Activated CD8-positive, alpha-beta memory T cell treated with anti-CD3 and anti-CD28 coated beads, Interleukin-2, amount 10 ng/mL, durations not matched to agents 7 days and 5 days (primary cell): ENCODE measurements around the gene ADGRG2. TPM values are rescaled to one million over a fixed set of nuclear protein-coding genes. Genes with fewer than 3 reads are reported as not detected.
"Not testable (repeated sequence)": the region's sequence is repeated elsewhere in the genome, so short reads cannot be mapped to it uniquely, and the experiment has no call there.

Source experiments
- ATAC-seq: fragments of 150-1000 bp; cut with Tn5 transposase; one replicate; pipeline ENCODE4 v1.10.0; 2021; ENCODE audit warnings: moderate library complexity
- CTCF ChIA-PET: fragments of 350-600 bp; sonication (Branson Sonifier 250); formaldehyde crosslinking; loops from one replicate; lab custom pipeline; 2021; ENCODE audit warnings: antibody characterized with exemption; lab: Charles Lee
- DNase-seq: peaks from one replicate; pipeline ENCODE4 v3.0.0-alpha.2; 2020
- H3K27ac Mint-ChIP-seq: one replicate; pipeline ENCODE4 v1.8.0; 2021; ENCODE audit warnings: mild to moderate bottlenecking, mixed read lengths
- H3K27me3 Mint-ChIP-seq: one replicate; pipeline ENCODE4 v1.8.0; 2021; ENCODE audit warnings: mixed read lengths
- H3K36me3 Mint-ChIP-seq: one replicate; pipeline ENCODE4 v1.8.0; 2021; ENCODE audit warnings: mild to moderate bottlenecking, mixed read lengths
- H3K4me1 Mint-ChIP-seq: one replicate; pipeline ENCODE4 v1.8.0; 2021; ENCODE audit warnings: mixed read lengths
- H3K4me3 Mint-ChIP-seq: one replicate; pipeline ENCODE4 v1.8.0; 2021; ENCODE audit warnings: mild to moderate bottlenecking, moderate library complexity, mixed read lengths
- H3K9me3 Mint-ChIP-seq: one replicate; pipeline ENCODE4 v1.8.0; 2022; ENCODE audit warnings: low read depth, mixed read lengths
- total RNA-seq, 2 experiments: library from RNA; stranded (reverse); gene quantifications; one replicate each; pipeline ENCODE4 v1.2.3, GENCODE V29; 2021

Gene ADGRG2
- total RNA-seq, 2 experiments from 2014 or later, result not detected

DNA sequence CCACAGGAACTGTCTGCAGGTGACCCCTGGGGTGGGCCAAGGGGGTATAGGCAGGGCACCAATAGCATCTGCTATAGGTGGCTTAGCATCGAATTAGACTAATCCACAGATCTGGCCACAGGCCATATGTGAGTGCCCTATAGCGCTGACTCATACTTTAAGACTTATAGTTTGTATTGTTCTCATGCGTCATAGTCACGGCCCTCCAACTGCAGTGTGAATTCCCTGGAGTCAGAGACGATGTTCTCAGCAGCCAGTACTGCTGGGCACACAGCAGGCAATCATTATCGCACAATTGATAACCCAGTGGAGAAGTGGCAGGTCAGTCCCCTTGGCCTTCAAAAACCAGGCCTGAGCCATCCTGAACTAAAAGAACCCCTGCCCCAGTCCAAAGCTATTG lies 58.1 kb downstream of the ADGRG2 start:
- Mint-ChIP-seq H3K27me3 (no peaks in the 10 kb centered on the region), H3K4me1 (no peaks in the 10 kb centered on the region), H3K27ac (no peak overlapping the region), H3K9me3 (no peaks in the 10 kb centered on the region), H3K36me3 (no peaks in the 10 kb centered on the region), H3K4me3 (no peak overlapping the region)
- ATAC-seq (no peak), DNase-seq (no peak)
- CTCF ChIA-PET, result no interaction called here

GRCh38 chrX:19063030-19063429 lies 59.2 kb downstream of the ADGRG2 start:
- ATAC-seq, result no peak
- H3K4me3 Mint-ChIP-seq, result no peak overlapping the region

DNA sequence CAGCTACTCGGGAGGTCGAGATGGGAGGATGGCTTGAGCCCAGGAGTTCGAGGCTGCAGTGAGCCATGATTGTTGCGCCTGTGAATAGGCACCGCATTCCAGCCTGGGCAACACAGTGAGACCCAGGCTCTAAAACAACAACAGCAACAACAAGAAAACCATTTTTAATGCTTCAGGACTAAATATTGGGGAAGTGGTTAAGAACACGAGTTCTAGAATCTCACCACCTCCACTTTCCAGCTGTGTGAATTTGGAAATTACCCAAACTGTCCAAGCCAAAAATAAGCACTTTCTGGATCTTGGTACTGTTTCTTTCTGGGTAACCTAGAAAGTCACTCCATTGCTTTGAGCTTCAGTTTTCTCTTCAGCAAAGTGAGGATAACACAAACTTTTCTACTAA lies 63.2 kb downstream of the ADGRG2 start:
- H3K4me1 Mint-ChIP-seq, result no peaks in the 10 kb centered on the region
- ATAC-seq, result no peak
- CTCF ChIA-PET, result no interaction called here

More at GRCh38 chrX:19063030-19063429, 59.2 kb downstream of the ADGRG2 start:
- Mint-ChIP-seq H3K27me3 (no peaks in the 10 kb centered on the region), H3K27ac (no peak overlapping the region), H3K4me1 (no peaks in the 10 kb centered on the region), H3K9me3 (no peaks in the 10 kb centered on the region), H3K36me3 (no peaks in the 10 kb centered on the region)
- DNase-seq, result no peak
- CTCF ChIA-PET, result no interaction called here

GRCh38 chrX:19057856-19058255 lies 64.4 kb downstream of the ADGRG2 start:
- H3K27me3 Mint-ChIP-seq, result no peaks in the 10 kb centered on the region
- H3K4me1 Mint-ChIP-seq, result no peaks in the 10 kb centered on the region

More for the DNA sequence above, 63.2 kb downstream of the ADGRG2 start:
- H3K27me3 Mint-ChIP-seq, result no peaks in the 10 kb centered on the region
- no peaks in the 10 kb centered on the region for H3K9me3 Mint-ChIP-seq
- DNase-seq, result no peak
- no peak overlapping the region for H3K27ac Mint-ChIP-seq
- no peaks in the 10 kb centered on the region for H3K36me3 Mint-ChIP-seq
- no peak overlapping the region for H3K4me3 Mint-ChIP-seq

GRCh38 chrX:19049110-19049509 lies 73.2 kb downstream of the ADGRG2 start:
- Mint-ChIP-seq H3K27me3 (no peaks in the 10 kb centered on the region), H3K4me3 (no peak overlapping the region), H3K9me3 (no peaks in the 10 kb centered on the region), H3K36me3 (no peaks in the 10 kb centered on the region), H3K27ac (no peak overlapping the region), H3K4me1 (no peaks in the 10 kb centered on the region)
- CTCF ChIA-PET, result no interaction called here
- ATAC-seq (no peak), DNase-seq (no peak)

More at GRCh38 chrX:19057856-19058255, 64.4 kb downstream of the ADGRG2 start:
- CTCF ChIA-PET, result no interaction called here
- no peak overlapping the region for H3K4me3 Mint-ChIP-seq
- H3K36me3 Mint-ChIP-seq, result no peaks in the 10 kb centered on the region
- no peak overlapping the region for H3K27ac Mint-ChIP-seq
- no peaks in the 10 kb centered on the region for H3K9me3 Mint-ChIP-seq
- DNase-seq (no peak), ATAC-seq (no peak)

DNA sequence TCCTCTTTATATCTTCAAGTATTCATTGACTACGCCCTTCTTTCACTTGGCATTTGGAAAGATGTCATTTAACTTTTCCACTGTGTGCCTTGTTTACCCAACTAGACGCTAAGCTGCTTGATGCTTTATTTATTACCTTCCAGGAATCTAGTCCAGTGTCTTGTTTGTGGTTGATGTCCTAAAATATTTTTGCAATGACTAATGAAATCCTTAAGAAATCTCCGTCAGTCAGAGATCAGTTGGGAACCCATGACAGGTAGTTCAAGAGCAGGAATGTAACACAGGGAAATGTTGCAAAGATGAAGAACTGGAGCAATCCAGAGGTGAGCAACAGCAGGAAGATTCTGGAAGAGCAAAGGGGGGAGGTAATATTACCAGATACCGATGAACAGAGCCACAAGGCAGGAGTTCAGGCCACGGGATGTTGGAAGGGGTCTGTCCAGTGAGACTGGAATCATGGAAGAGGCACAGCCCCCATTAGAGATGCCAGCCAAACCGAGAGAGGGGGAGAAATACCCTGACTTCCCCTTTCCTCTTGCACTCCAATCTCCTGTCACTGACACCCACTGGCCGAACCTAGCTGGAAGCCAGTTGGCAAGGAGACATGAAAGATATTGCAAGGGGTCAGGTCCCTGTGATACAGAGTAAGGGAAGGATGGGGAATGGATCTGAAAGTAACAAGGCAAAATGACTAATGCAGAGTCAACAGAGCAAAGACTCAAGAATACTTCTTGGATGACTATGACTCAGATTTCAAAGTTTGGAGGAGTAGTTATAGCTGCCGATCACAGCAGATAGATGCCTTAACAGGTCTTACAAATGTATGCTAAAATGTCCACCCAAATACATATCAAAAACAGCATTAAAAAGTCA lies 75.7 kb downstream of the ADGRG2 start:
- DNase-seq, result no peak
- H3K27ac Mint-ChIP-seq, result no peak overlapping the region
- no peak for ATAC-seq
- no peaks in the 10 kb centered on the region for H3K9me3 Mint-ChIP-seq
- H3K27me3 Mint-ChIP-seq, result no peaks in the 10 kb centered on the region
- no peaks in the 10 kb centered on the region for H3K4me1 Mint-ChIP-seq
- CTCF ChIA-PET, result no interaction called here
- H3K36me3 Mint-ChIP-seq, result no peaks in the 10 kb centered on the region
- H3K4me3 Mint-ChIP-seq, result no peak overlapping the region

GRCh38 chrX:19040373-19040772 lies 81.9 kb downstream of the ADGRG2 start:
- Mint-ChIP-seq H3K9me3 (no peaks in the 10 kb centered on the region), H3K36me3 (no peaks in the 10 kb centered on the region), H3K27me3 (no peaks in the 10 kb centered on the region), H3K4me3 (no peak overlapping the region), H3K27ac (no peak overlapping the region), H3K4me1 (no peaks in the 10 kb centered on the region)
- ATAC-seq, result no peak
- DNase-seq, result no peak
- CTCF ChIA-PET, result interaction anchor here (0.5 to 1.5 kb wide), 3 partner anchors 293 to 1041 kb away, joined by 3 to 6 read pairs (median 3); no protein-coding TSS in a partner anchor

- Mint-ChIP-seq H3K27me3 (no peaks in the 10 kb centered on the region), H3K36me3 (no peaks in the 10 kb centered on the region), H3K27ac (no peak overlapping the region), H3K4me3 (no peak overlapping the region), H3K9me3 (no peaks in the 10 kb centered on the region), H3K4me1 (no peaks in the 10 kb centered on the region)
- DNase-seq (no peak), ATAC-seq (no peak)
- CTCF ChIA-PET, result no interaction called here
These were observed 88.2 kb downstream of the ADGRG2 start for GRCh38 chrX:19034025-19034424.

DNA sequence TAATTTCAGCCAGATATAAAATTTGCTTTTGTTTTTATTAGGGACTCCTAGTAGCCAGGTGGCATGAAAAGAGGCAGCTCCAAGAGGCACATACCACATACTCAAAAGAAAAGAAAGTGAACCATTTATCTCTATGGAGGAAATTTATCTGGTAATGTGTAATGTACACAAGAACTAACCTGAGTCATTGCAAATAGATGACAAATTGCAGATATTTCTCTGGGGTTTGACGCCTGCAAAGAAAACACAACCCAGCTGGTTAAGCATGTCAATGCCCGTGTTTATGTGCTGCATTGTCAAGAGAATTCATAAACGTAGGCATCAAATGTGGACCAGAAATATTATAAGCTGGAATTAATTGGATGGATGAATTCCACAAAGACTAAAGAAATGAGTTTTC lies 91.5 kb downstream of the ADGRG2 start:
- Mint-ChIP-seq H3K9me3 (no peaks in the 10 kb centered on the region), H3K27ac (no peak overlapping the region), H3K4me1 (no peaks in the 10 kb centered on the region), H3K27me3 (no peaks in the 10 kb centered on the region), H3K36me3 (no peaks in the 10 kb centered on the region), H3K4me3 (no peak overlapping the region)
- CTCF ChIA-PET, result no interaction called here
- ATAC-seq, result no peak
- DNase-seq, result no peak

DNA sequence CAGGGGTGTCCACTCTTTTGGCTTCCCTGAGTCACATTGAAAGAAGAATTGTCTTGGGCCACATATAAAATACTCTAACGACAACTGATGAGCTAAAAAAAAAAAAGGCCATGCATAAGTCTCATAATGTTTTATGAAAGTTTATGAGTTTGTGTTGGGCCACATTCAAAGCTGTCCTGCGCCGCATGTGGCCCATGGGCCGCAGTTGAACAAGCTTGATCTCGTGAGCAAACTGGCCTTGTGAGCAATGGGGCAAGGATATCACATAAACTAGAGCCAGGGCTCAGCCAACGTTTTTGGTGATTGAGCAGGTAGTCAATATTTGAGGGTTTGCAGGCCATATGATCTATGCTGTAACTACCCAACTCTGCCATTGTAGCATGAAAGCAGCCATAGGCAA lies 93.7 kb downstream of the ADGRG2 start:
- H3K27ac Mint-ChIP-seq, result no peak overlapping the region
- no peak for DNase-seq
- no peaks in the 10 kb centered on the region for H3K4me1 Mint-ChIP-seq
- H3K27me3 Mint-ChIP-seq, result no peaks in the 10 kb centered on the region
- no peak for ATAC-seq
- no peak overlapping the region for H3K4me3 Mint-ChIP-seq
- H3K36me3 Mint-ChIP-seq, result no peaks in the 10 kb centered on the region
- H3K9me3 Mint-ChIP-seq, result no peaks in the 10 kb centered on the region
- CTCF ChIA-PET, result no interaction called here

DNA sequence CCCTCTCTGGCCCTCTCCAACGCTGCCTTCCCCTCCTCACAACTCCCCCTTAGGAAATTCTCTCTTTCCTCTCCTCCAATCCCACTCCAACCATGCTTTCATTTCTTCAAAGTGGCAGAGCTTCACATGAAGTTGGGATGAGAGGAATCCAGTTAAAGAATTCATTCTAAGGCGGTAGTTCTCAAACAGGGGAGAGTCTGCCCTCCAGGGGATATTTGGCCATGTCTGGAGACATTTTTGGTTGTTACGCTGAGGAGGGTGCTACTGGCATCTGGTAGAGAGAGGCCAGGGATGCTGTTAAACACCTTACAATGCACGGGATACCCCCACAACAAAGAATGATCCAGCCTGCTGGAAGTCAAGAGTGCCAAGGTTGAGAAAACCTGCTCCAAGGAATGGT lies 97.9 kb downstream of the ADGRG2 start:
- ATAC-seq, result no peak
- no peak overlapping the region for H3K27ac Mint-ChIP-seq
- no peak for DNase-seq
- H3K27me3 Mint-ChIP-seq, result no peaks in the 10 kb centered on the region
- H3K9me3 Mint-ChIP-seq, result no peaks in the 10 kb centered on the region
- H3K4me3 Mint-ChIP-seq, result no peak overlapping the region
- CTCF ChIA-PET, result no interaction called here
- H3K4me1 Mint-ChIP-seq, result no peaks in the 10 kb centered on the region
- no peaks in the 10 kb centered on the region for H3K36me3 Mint-ChIP-seq

GRCh38 chrX:19019996-19020395 lies 102.3 kb downstream of the ADGRG2 start:
- no peak for ATAC-seq
- no peak for DNase-seq
- H3K36me3 Mint-ChIP-seq, result no peaks in the 10 kb centered on the region
- CTCF ChIA-PET, result no interaction called here
- H3K27me3 Mint-ChIP-seq, result no peaks in the 10 kb centered on the region
- no peaks in the 10 kb centered on the region for H3K4me1 Mint-ChIP-seq
- H3K4me3 Mint-ChIP-seq, result no peak overlapping the region
- no peak overlapping the region for H3K27ac Mint-ChIP-seq
- H3K9me3 Mint-ChIP-seq, result no peaks in the 10 kb centered on the region

- Mint-ChIP-seq H3K4me1 (no peaks in the 10 kb centered on the region), H3K9me3 (no peaks in the 10 kb centered on the region), H3K4me3 (no peak overlapping the region), H3K27me3 (no peaks in the 10 kb centered on the region), H3K36me3 (no peaks in the 10 kb centered on the region), H3K27ac (no peak overlapping the region)
- CTCF ChIA-PET, result no interaction called here
- ATAC-seq (no peak), DNase-seq (no peak)
These were observed 105.0 kb downstream of the ADGRG2 start for GRCh38 chrX:19017271-19017670.

GRCh38 chrX:19016614-19017013 lies 105.7 kb downstream of the ADGRG2 start:
- DNase-seq, ATAC-seq, H3K36me3 Mint-ChIP-seq, H3K27me3 Mint-ChIP-seq, CTCF ChIA-PET, H3K4me1 Mint-ChIP-seq, H3K9me3 Mint-ChIP-seq, H3K27ac Mint-ChIP-seq, H3K4me3 Mint-ChIP-seq: not testable (repeated sequence)
